Right lung (tissue), 5 donors: Measurements from ENCODE around the gene CABP4. TPM values are rescaled to one million over a fixed set of nuclear protein-coding genes. Genes with fewer than 3 reads are reported as not detected.

Experiments used
- DNase-seq, 2 donors: peaks; one replicate each; pipeline ENCODE4 v3.0.0-alpha.2; 2013
- polyA plus RNA-seq, 5 donors: library from polyadenylated mRNA; unstranded; fragments of 120-200 nt; gene quantifications; one replicate each; pipeline versions ENCODE4 v1.2.1 to v1.2.3, GENCODE V29; 2013; ENCODE audit warnings: inconsistent platforms in 1 of 5, low replicate concordance in 1 of 5; ENCODE audit not compliant: insufficient read length in 5 of 5, insufficient read depth in 1 of 5

CABP4 gene
- polyA plus RNA-seq, 5 donors = 1.9 to 2.5 (median 2.2) TPM

DNA sequence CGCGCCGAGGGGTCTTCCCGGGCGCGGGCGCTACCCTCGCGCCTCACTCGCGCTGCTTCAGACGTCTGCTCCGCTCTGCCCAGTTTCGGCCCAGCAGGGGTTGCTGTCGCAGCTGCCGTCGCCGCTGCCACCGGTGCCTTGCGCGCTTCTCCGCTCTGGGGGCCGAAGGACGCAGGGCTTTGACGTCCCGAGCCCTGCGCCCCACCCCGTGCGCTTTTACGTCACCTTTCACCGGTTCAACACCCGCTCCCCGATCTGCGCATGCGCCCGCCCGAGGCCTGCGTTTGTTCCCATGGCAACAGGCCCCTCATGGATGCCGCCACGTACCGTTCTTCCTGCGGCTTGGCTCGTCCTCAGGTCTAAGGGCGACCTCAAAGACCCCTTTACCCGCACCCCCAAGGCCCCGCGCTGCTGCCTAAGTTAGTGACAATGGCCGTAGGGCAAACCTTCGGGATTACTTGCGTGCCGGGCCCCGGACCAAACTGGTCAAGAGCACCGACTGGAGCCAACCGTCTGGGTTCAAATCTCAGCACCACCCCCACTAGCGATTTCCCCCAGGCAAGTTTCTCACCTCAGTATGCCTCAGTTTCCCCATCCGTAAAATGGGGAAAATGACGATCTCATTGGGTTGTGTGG, 53.5 kb downstream of the CABP4 start:
- peak; percentile 95 to 96 for DNase-seq

DNA sequence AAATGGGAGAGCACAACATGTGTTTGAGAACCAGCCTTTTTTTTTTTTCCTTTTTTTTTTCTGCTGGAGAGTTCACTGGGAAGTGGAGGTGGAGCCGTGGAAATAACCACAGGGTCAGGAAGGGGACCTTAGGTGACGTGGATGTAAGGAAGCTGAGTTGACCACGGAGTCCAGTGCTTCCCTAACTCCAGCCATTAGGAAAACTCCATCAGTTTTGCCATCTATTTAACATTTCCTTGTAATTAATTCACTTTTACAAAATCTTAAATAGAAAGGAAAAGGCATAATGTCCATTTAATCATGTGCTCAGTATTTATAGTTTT, 54.8 kb downstream of the CABP4 start:
- DNase-seq = no peak

Other genes starting within 250 kb of the CABP4 start
- 10 to 100 TPM; 43.6 to 75.6 (median 57.5) TPM for gene GRK2, start 188.9 kb upstream of the CABP4 start, polyA plus RNA-seq
- 10 to 100 TPM; 33.2 to 53.5 (median 47.0) TPM for gene ANKRD13D, start 166.1 kb upstream of the CABP4 start, polyA plus RNA-seq
- 10 to 100 TPM; 21.8 to 37.6 (median 30.3) TPM for gene SSH3, start 151.8 kb upstream of the CABP4 start, polyA plus RNA-seq
- gene POLD4, start 101.8 kb upstream of the CABP4 start, polyA plus RNA-seq = 10 to 100 TPM; 21.3 to 40.2 (median 35.8) TPM
- gene CLCF1, start 81.8 kb upstream of the CABP4 start, polyA plus RNA-seq = 10 to 100 TPM; 11.1 to 14.7 (median 13.7) TPM
- gene RAD9A, start 63.4 kb upstream of the CABP4 start, polyA plus RNA-seq = 10 to 100 TPM; 18.4 to 30.8 (median 24.2) TPM
- 100 to 1,000 TPM in 4 of 5 donors, 10 to 100 TPM in 1; 99.0 to 167 (median 115) TPM for gene PPP1CA, start 53.5 kb upstream of the CABP4 start, polyA plus RNA-seq
- 1 to 10 TPM; 3.9 to 6.2 (median 4.7) TPM for gene TBC1D10C, start 51.3 kb upstream of the CABP4 start, polyA plus RNA-seq
- 1 to 10 TPM; 2.6 to 5.3 (median 4.5) TPM for gene CARNS1, start 39.7 kb upstream of the CABP4 start, polyA plus RNA-seq
- gene RPS6KB2, start 26.9 kb upstream of the CABP4 start, polyA plus RNA-seq = 10 to 100 TPM; 34.2 to 45.2 (median 40.7) TPM
- gene PTPRCAP, start 17.7 kb upstream of the CABP4 start, polyA plus RNA-seq = 1 to 10 TPM; 1.3 to 3.3 (median 1.8) TPM
- gene CORO1B, start 11.9 kb upstream of the CABP4 start, polyA plus RNA-seq = 10 to 100 TPM; 39.8 to 75.4 (median 45.9) TPM
- not detected for gene GPR152, start 2.6 kb upstream of the CABP4 start, polyA plus RNA-seq
- 10 to 100 TPM; 34.8 to 67.1 (median 47.5) TPM for gene TMEM134, start 13.9 kb downstream of the CABP4 start, polyA plus RNA-seq
- 10 to 100 TPM; 45.4 to 67.7 (median 60.0) TPM for gene AIP, start 27.7 kb downstream of the CABP4 start, polyA plus RNA-seq
- 10 to 100 TPM; 16.3 to 33.3 (median 19.5) TPM for gene PITPNM1, start 50.0 kb downstream of the CABP4 start, polyA plus RNA-seq
- 10 to 100 TPM; 23.4 to 48.9 (median 29.2) TPM for gene CDK2AP2, start 52.8 kb downstream of the CABP4 start, polyA plus RNA-seq
- gene CABP2, start 68.1 kb downstream of the CABP4 start, polyA plus RNA-seq = not detected
- 1,000 to 10,000 TPM in 1 of 5 donors, 100 to 1,000 TPM in 4; 653 to 1,043 (median 745) TPM for gene GSTP1, start 128.5 kb downstream of the CABP4 start, polyA plus RNA-seq
- gene NDUFV1, start 151.6 kb downstream of the CABP4 start, polyA plus RNA-seq = 100 to 1,000 TPM; 140 to 210 (median 174) TPM
- 1 to 10 TPM; 3.1 to 8.1 (median 3.4) TPM for gene NUDT8, start 174.6 kb downstream of the CABP4 start, polyA plus RNA-seq
- under 1 TPM in 1 of 5 donors, not detected in 4; 0.12 TPM for gene TBX10, start 184.4 kb downstream of the CABP4 start, polyA plus RNA-seq
- 1 to 10 TPM in 1 of 5 donors, under 1 TPM in 4; 0.26 to 1.1 (median 0.47) TPM for gene ACY3, start 195.4 kb downstream of the CABP4 start, polyA plus RNA-seq
- 1 to 10 TPM in 4 of 5 donors, under 1 TPM in 1; 0.98 to 1.8 (median 1.2) TPM for gene ALDH3B2, start 219.3 kb downstream of the CABP4 start, polyA plus RNA-seq